NCI-H526 (cell line): Measurements from ENCODE around the gene DDX17.
A peak's percentile ranks its signal among the peaks of the same experiment; 100 is the strongest.

Experiments used
- DNase-seq, 2 experiments: peaks; one replicate each; lab custom pipeline; 2025; lab: John Stamatoyannopoulos, UW

Gene DDX17

DNA sequence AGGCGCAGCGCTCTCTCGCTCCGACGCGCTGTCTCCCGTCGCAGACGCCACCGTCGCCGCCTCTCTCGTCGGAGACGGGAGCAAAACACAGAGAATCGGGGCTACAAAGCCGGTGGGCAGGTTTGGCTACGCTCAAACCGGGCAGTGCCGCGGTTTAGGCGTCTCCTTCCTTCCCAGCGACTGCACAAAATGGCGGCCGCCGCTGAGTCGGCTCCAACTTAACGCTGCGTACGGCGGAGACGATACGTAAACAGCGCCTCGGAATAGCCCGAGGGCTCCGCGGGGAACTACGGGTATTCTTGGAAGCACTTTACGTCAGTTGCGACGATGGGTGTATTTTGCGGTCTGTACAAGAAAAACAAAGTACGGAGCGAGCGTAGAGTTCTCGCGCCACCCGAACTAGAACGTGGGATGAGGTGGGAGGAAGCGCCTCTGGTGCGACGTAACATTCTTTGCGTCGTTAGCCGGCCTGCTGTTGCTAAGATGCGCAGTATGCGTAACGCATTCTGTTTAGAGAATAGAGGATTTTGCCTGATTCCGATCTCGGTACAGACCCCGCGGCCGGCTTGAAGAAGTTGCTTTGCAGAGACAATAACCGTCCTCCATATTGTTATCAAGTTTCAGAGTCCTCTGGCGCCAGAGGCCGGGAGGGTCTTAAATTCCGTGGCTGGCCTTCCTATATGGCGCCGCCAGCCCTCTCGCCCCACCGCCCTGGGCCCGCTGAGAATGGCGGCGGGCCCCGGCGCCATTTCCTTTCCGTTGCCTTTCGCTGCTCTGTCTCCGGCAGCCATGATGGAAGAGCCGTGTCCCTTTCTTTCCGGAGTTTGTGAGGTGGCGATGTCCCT is at the start of gene DDX17:
Gene DDX17 (minus strand): TSS at position 194 of the 845 bp plus-strand sequence.
- DNase-seq, result peak; percentile 91 to 94

DNA sequence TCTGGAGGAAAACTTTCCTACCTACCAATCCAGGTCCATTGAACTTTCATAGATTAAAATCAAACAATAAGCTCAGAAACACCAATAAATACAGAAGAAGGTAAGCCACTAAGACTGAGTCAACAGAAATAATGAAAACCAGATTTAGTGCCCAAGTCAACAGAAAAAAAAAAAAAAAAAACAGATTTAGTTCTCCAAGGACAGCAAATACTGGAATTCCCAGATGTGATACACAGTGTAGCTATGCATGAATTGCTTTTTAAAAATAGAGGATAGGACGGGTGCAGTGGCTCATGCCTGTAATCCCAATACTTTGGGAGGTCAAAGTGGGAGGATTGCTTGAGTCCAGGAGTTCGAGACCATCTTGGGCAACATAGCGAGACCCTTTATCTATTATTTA is 48.2 kb upstream of the DDX17 start:
- no peak for DNase-seq

- DNase-seq, result no peak
Observed at GRCh38 chr22:38549101-38549894, 43.2 kb upstream of the DDX17 start.

DNA sequence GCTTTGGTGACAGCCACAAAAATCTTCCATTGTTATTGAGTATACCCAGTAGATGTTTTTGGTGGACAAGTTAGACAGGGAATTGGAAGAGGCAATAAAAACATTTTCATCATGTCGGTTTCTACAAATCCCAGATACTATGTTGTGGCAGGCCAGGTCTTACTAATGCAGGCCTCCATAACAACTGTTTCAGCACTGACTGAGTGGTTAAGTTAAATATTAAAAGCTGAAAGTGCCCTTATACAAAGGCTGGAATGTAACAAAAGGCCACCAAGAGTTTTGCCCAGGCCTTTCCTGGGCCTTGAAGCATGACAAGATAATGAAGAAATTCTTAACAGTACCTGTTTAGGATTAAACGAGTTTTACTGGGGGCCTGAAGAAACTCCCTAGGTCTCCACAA is 34.6 kb upstream of the DDX17 start:
- DNase-seq, result no peak

- DNase-seq, result no peak
Observed at GRCh38 chr22:38531251-38531938, 25.3 kb upstream of the DDX17 start.

DNA sequence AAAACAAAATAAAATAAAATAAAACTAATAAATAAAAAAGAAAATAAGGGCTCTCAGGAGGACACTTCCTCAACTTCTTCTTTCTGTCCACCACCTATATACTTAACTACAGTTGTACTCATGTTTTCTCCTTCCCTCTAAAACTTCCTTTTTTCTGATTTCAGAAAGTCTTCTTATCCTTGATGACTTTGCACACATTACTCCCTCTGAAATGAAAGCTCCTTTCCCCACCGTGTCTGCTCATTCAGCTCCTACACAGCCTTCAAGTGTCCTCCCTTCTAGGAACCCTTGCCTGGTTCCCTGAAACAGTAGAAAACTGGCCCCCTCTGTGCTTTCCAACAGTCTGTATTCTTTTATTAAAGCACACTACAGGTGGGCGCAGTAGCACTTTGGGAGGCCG is 18.3 kb upstream of the DDX17 start:
- DNase-seq, result no peak

DNA sequence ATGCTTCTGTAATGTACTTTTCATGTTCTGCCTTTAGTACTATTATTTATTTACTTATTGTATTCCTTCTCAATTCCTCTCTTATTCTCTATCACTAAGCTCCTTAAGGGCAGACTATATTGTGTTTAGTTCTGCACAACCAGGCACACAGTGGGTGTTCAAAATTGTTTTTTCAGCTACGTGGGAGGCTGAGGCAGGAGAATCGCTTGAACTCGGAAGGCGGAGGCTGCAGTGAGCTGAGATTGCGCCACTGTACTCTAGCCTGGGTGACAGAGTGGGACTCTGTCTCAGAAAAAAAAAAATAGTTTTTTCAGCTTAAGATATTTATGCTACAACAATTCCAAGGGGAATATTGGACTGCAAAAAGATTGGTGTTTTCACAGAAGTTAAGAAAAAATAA is 17.4 kb upstream of the DDX17 start:
- no peak for DNase-seq

DNA sequence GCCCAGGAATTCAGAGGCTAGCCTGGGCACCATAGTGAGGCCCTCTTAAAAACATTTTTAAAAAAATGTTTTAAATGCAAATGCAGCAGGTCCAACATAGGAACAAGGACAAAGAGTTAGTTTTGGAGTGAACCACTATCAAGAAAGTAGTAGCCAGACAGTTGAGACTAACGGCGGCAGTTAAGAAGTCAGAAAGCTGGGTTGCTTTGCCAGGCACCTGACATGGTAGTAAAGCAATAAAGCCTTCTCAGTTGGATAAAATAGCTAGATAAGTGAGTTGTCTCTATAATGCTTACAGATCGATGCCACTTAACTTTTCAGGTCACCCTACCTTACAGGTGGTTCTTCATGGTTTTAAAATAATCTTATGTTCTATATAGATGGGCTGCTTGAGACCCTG is 16.9 kb upstream of the DDX17 start:
- no peak for DNase-seq

GRCh38 chr22:38519453-38520250 is 13.5 kb upstream of the DDX17 start:
- no peak for DNase-seq

DNA sequence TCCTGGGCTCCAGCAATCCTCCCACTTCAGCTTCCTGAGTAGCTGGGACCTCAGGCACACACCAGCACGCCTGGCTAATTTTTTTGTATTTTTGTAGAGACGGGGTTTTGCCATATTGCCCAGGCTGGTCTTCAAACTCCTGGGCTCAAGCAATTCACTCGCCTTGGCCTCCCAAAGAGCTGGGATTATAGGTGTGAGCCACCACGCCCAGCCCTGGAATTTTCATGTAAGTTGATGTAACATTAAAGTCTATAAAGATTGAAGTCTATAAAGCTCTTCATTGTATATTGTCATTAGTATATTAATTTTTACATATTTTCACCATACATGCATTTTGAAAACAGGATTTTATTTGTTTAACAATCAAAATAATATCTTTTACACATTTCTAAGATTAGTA is 12.5 kb upstream of the DDX17 start:
- DNase-seq, result no peak

- DNase-seq, result peak in 1 of 2 experiments; percentile 23
Observed at GRCh38 chr22:38513063-38513462, 7.0 kb upstream of the DDX17 start.

GRCh38 chr22:38510416-38510970 is 4.4 kb upstream of the DDX17 start:
- DNase-seq, result no peak

- peak in 1 of 2 experiments; percentile 58 for DNase-seq
Observed at GRCh38 chr22:38505541-38506117, 482 bp downstream of the DDX17 start.

- DNase-seq, result peak in 1 of 2 experiments; percentile 17
Observed at GRCh38 chr22:38504731-38505540, 1.2 kb downstream of the DDX17 start.

- DNase-seq, result no peak
Observed at GRCh38 chr22:38503021-38503420, 3.1 kb downstream of the DDX17 start.

DNA sequence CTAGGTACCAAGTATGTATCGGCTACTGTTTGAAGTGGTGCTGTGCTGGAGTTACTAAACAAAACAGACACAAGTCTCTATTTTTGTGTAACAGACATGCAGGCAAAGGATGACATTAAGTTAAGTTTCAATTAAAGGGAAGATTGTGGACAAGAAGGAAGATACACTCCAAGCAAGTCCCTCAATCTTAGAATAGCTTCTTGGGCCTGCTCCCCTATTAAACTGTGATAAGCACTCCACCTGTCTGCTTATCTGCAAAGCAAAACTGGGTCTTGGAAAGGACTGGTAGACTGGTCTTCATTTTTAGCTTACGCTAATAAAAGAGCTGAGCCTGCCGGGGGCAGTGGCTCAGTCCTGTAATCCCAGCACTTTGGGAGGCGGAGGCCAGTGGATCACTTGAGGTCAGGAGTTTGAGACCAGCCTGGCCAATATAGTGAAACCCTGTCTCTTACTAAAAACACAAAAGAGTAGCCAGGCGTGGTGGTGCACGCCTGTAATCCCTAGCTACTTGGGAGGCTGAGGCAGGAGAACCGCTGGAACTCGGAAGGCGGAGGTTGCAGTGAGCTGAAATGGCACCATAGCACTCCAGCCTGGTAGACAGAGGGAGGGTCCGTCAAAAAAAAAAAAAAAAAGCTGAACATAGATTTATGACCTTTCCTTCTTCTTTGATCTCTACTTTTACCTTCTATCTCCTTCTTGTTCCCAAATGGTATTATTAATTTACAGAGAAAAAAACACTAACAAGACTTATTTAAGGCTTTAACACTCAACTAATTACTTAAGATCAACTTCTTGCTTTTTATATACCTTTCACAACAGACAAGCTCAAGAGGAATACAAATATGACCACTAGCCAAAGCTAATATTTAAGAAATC is 4.1 kb downstream of the DDX17 start:
- DNase-seq, result no peak

- no peak for DNase-seq
Observed at GRCh38 chr22:38497869-38498268, 8.2 kb downstream of the DDX17 start.

DNA sequence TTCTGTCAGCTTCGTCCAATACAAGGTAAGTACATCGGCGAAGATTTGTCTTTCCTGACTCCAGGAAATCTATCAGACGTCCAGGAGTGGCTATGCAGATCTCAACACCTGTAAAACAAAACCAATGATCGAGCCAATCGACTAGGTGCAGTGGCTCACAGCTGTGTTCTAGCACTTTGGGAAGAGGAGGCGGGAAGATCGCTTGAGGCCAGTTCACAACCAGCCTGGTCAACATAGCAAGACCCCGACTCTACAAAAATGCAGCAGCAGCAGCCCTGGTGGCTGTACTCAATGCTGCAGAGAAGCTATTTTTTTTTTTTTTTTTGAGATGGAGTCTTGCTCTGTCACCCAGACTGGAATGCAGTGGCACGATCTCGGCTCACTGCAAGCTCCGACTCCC is 11.2 kb downstream of the DDX17 start:
- no peak for DNase-seq

- DNase-seq, result no peak
Observed at GRCh38 chr22:38494498-38494897, 11.6 kb downstream of the DDX17 start.
